CD4-positive, alpha-beta memory T cell (primary cell): ENCODE results near the gene KCNH2. TPM values are rescaled to one million over a fixed set of nuclear protein-coding genes. Genes with fewer than 3 reads are reported as not detected.

Source experiments
- CTCF ChIA-PET: fragments of 350-600 bp; sonication (Branson Sonifier 250); formaldehyde crosslinking; loops from one replicate; lab custom pipeline; 2021; ENCODE audit warnings: inconsistent platforms; ENCODE audit not compliant: partially characterized antibody; lab: Charles Lee
- POLR2A ChIA-PET: fragments of 350-600 bp; sonication (Branson Sonifier 250); formaldehyde crosslinking; loops from one replicate; lab custom pipeline; 2021; ENCODE audit not compliant: partially characterized antibody; lab: Charles Lee
- DNase-seq, 5 donors: peaks; one replicate each; pipeline versions ENCODE4 v3.0.0 to v3.0.0-alpha.2; 2020 to 2022; ENCODE audit warnings: mixed read lengths in 1 of 5
- H3K27ac ChIP-seq: one replicate; pipeline ENCODE4 v1.7.0; 2013; ENCODE audit warnings: low read depth, low read length
- H3K27me3 ChIP-seq: 2 replicates; pipeline ENCODE4 v1.7.0; 2013; ENCODE audit warnings: mild to moderate bottlenecking, low read length, moderate library complexity; ENCODE audit not compliant: insufficient read depth
- H3K36me3 ChIP-seq: 2 replicates; pipeline ENCODE4 v1.7.0; 2013; ENCODE audit warnings: mild to moderate bottlenecking, low read length, moderate library complexity; ENCODE audit not compliant: insufficient read depth
- H3K4me1 ChIP-seq: 2 replicates; pipeline ENCODE4 v1.7.0; 2013; ENCODE audit warnings: mild to moderate bottlenecking, low read length, moderate library complexity; ENCODE audit not compliant: insufficient read depth
- H3K4me3 ChIP-seq, 2 donors: one replicate each; pipeline ENCODE4 v1.7.0; 2013; ENCODE audit warnings: low read length in 2 of 2, mild to moderate bottlenecking in 1 of 2
- H3K9me3 ChIP-seq, 2 donors: one replicate each; pipeline ENCODE4 v1.7.0; 2013; ENCODE audit warnings: low read length in 2 of 2, control low read depth in 1 of 2; ENCODE audit not compliant: control insufficient read depth in 1 of 2
- H3K27ac Mint-ChIP-seq, 7 donors: one replicate each; pipeline ENCODE4 v1.8.0; 2020 to 2021; ENCODE audit warnings: mixed read lengths in 7 of 7, mild to moderate bottlenecking in 6 of 7, inconsistent platforms in 3 of 7, moderate library complexity in 3 of 7
- H3K27me3 Mint-ChIP-seq, 2 donors: one replicate each; pipeline ENCODE4 v1.8.0; 2020 to 2021; ENCODE audit warnings: mixed read lengths in 2 of 2
- H3K36me3 Mint-ChIP-seq, 2 donors: one replicate each; pipeline ENCODE4 v1.8.0; 2020 to 2021; ENCODE audit warnings: mixed read lengths in 2 of 2, inconsistent platforms in 1 of 2, mild to moderate bottlenecking in 1 of 2
- H3K4me1 Mint-ChIP-seq, 4 donors: one replicate each; pipeline ENCODE4 v1.8.0; 2020 to 2021; ENCODE audit warnings: mixed read lengths in 4 of 4, mild to moderate bottlenecking in 1 of 4
- H3K4me3 Mint-ChIP-seq, 8 donors: one replicate each; pipeline ENCODE4 v1.8.0; 2020 to 2021; ENCODE audit warnings: mixed read lengths in 8 of 8, mild to moderate bottlenecking in 7 of 8, moderate library complexity in 6 of 8, inconsistent platforms in 3 of 8
- H3K9me3 Mint-ChIP-seq, 8 donors: one replicate each; pipeline ENCODE4 v1.8.0; 2020 to 2021; ENCODE audit warnings: mixed read lengths in 8 of 8, mild to moderate bottlenecking in 5 of 8, inconsistent platforms in 3 of 8, moderate library complexity in 1 of 8
- intact Hi-C: fragments of 100-400 bp; cut with micrococcal nuclease; formaldehyde crosslinking; loops from one replicate; pipeline ENCODE4 v1.15.1; 2023
- polyA plus RNA-seq, 2 donors: library from polyadenylated mRNA; unstranded; fragments of 300-500 nt; fragmentation: Illumina TruSeq; gene quantifications; one replicate each; pipeline ENCODE4 v1.2.3, GENCODE V29; 2021
- total RNA-seq, 2 experiments: library from RNA; stranded (reverse); gene quantifications; one replicate each; pipeline ENCODE4 v1.2.3, GENCODE V29; 2021

Gene KCNH2
- total and polyA plus RNA-seq, 4 experiments from 2014 or later, result 1.8 to 2.6 (median 2.4) TPM

DNA sequence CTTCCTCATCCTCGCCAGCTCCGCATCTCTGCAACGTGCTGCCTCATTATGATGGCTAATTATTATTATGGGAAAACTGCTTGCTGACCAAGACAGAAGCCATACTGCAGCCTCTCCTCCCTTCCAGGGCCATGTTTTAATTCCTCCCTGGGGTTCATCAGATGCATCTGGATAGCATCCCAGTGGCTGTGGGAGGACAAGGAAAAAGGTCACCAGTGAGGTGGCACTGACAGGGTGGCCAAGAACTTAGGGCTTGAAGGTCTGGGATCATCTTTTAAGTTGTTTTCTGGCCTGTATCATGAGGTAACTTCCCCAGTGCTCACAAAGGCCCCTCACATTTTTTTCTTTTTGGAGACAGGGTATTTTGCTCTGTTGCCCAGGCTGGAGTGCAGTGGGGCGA lies 39.6 kb downstream of the KCNH2 start:
- no peaks in the 10 kb centered on the region for H3K27me3 ChIP-seq
- Mint-ChIP-seq H3K27me3 (no peaks in the 10 kb centered on the region), H3K4me3 (peak overlapping the region in 7 of 8 donors; percentile 46 to 85 (median 79)), H3K4me1 (peaks cover 27 to 66% (median 46%) of the 10 kb centered on the region in 4 donors), H3K27ac (peak overlapping the region in 5 of 7 donors; percentile 1 to 82 (median 68)), H3K9me3 (peaks cover 0 to 2% (median 0%) of the 10 kb centered on the region in 8 donors), H3K36me3 (no peaks in the 10 kb centered on the region)
- DNase-seq, result no peak
- H3K9me3 ChIP-seq, result no peaks in the 10 kb centered on the region
- intact Hi-C loops, result loop anchor here (1.0 kb wide), 1 partner anchor 40 kb away; no protein-coding TSS in a partner anchor
- ChIA-PET CTCF (interaction anchor here (1.2 to 4.4 kb wide), 6 partner anchors 11 to 230 kb away, joined by 3 to 16 read pairs (median 6); no protein-coding TSS in a partner anchor), POLR2A (interaction anchor here (0.9 to 1.3 kb wide), 2 partner anchors 35 to 142 kb away, joined by 3 read pairs; partner anchors contain the start of gene FASTK)
- peaks cover 44% of the 10 kb centered on the region for H3K4me1 ChIP-seq
- H3K4me3 ChIP-seq, result peak overlapping the region in 1 of 2 donors; percentile 33
- H3K36me3 ChIP-seq, result no peaks in the 10 kb centered on the region
- H3K27ac ChIP-seq, result no peak overlapping the region

DNA sequence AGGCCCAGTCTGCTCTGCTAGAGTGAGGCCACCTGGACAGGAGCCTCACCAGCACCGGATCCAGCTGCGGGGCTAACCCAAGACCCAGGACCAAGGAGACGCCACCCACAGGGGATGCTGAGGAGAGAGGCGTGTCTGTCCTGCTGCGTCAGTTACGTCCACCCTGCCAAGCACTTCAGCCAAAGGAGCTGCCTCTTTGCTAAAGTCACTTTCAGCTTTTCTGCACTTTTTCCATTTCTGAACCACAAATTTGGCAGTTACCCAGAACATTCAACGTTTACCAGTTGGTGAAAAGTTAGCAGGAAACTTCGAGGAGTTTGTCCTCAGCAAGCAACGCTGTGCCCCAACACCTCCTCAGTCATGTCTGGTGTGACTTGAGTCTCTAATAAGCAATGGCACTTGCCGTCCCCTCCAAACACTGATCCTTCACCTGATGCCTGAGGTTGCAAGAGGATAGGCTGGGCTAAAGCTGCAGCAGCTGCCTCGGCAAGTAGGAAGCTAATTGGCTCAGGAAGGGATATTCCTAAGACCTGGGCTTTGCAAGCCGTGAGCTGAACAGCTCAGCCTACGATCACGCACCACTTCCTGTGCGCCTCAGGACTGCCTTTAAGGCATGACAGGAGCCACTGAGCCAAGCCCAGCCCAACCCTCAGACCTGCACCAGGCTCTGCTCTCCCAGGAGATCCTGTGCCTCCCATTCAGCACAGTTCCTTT lies 40.1 kb downstream of the KCNH2 start:
- H3K36me3 ChIP-seq, result no peaks in the 10 kb centered on the region
- Mint-ChIP-seq H3K27ac (peak overlapping the region; percentile 1 to 88 (median 68)), H3K27me3 (no peaks in the 10 kb centered on the region), H3K9me3 (peaks cover 0 to 3% (median 0%) of the 10 kb centered on the region in 8 donors), H3K36me3 (no peaks in the 10 kb centered on the region), H3K4me1 (peaks cover 26 to 60% (median 42%) of the 10 kb centered on the region in 4 donors), H3K4me3 (peak overlapping the region; percentile 63 to 85 (median 78))
- H3K27me3 ChIP-seq, result no peaks in the 10 kb centered on the region
- DNase-seq, result peak; percentile 29 to 47 (median 34)
- ChIA-PET CTCF (interaction anchor here (0.6 to 4.4 kb wide), 9 partner anchors 12 to 231 kb away, joined by 3 to 16 read pairs (median 5); no protein-coding TSS in a partner anchor), POLR2A (interaction anchor here (0.9 to 1.3 kb wide), 3 partner anchors 36 to 143 kb away, joined by 3 read pairs; partner anchors contain the start of gene FASTK)
- no peaks in the 10 kb centered on the region for H3K9me3 ChIP-seq
- no peak overlapping the region for H3K27ac ChIP-seq
- peak overlapping the region in 1 of 2 donors; percentile 33 for H3K4me3 ChIP-seq
- intact Hi-C loops, result loop anchor here (1.0 kb wide), 1 partner anchor 40 kb away; no protein-coding TSS in a partner anchor
- H3K4me1 ChIP-seq, result peaks cover 43% of the 10 kb centered on the region

DNA sequence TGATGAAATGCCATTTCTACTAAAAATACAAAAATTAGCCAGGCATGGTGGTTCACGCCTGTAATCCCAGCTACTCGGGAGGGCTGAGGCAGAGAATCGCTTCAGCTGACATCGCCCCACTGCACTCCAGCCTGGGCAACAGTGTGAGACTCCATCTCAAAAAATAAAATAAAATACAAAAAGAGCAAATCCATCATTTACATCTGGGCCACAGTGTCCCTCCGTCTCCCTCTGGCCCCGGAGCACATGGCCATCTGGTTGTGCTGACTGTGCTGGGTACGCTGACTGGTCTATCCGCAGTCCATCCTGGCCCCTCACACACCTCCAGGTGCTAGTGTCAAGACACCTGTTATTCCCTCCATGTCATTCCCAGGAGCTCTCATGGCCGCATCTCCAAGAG lies 42.1 kb downstream of the KCNH2 start:
- Mint-ChIP-seq H3K36me3 (no peaks in the 10 kb centered on the region), H3K27ac (no peak overlapping the region), H3K27me3 (no peaks in the 10 kb centered on the region), H3K4me3 (peak overlapping the region in 1 of 8 donors; percentile 20), H3K9me3 (peaks cover 0 to 3% (median 0%) of the 10 kb centered on the region in 8 donors), H3K4me1 (peaks cover 17 to 50% (median 28%) of the 10 kb centered on the region in 4 donors)
- intact Hi-C loops, result no loop called here
- no peak for DNase-seq
- Histone ChIP-seq H3K27me3 (no peaks in the 10 kb centered on the region), H3K4me3 (no peak overlapping the region), H3K9me3 (no peaks in the 10 kb centered on the region), H3K36me3 (no peaks in the 10 kb centered on the region), H3K27ac (no peak overlapping the region), H3K4me1 (peaks cover 29% of the 10 kb centered on the region)
- ChIA-PET CTCF (interaction anchor here (2.6 kb wide), 1 partner anchor 27 kb away, joined by 8 read pairs; no protein-coding TSS in a partner anchor), POLR2A (no interaction called here)

DNA sequence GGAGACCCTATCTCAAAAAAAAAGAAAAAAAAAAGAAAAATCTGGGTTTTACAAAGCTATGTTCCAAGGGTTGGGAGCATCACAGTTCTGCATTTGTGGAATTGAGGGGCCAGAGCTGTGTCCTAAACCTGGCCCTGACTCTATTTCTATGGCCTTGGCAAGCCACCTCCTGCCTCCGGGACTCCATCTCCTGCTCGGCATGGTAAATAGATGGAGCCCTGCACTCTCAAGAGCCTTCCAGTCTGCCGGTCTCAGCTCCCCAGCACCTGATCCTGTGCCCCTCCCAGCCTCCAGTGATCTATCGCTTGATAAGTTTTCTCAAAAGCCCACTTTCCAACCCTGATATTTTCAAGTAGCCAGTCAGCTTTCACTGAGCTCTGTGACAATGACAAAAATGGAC lies 43.0 kb downstream of the KCNH2 start:
- peak overlapping the region in 1 of 7 donors; percentile 74 for H3K27ac Mint-ChIP-seq
- H3K4me3 Mint-ChIP-seq, result no peak overlapping the region
- CTCF ChIA-PET, result interaction anchor here (0.8 to 1.1 kb wide), 2 partner anchors 9 to 28 kb away, joined by 3 to 4 read pairs; no protein-coding TSS in a partner anchor
- no peak for DNase-seq
- Histone ChIP-seq H3K36me3 (no peaks in the 10 kb centered on the region), H3K9me3 (no peaks in the 10 kb centered on the region), H3K4me1 (peaks cover 32% of the 10 kb centered on the region), H3K27ac (no peak overlapping the region), H3K27me3 (no peaks in the 10 kb centered on the region), H3K4me3 (no peak overlapping the region)
- H3K9me3 Mint-ChIP-seq, result peaks cover 0 to 3% (median 0%) of the 10 kb centered on the region in 8 donors
- intact Hi-C loops, result no loop called here
- H3K4me1 Mint-ChIP-seq, result peaks cover 18 to 48% (median 26%) of the 10 kb centered on the region in 4 donors
- H3K36me3 Mint-ChIP-seq, result no peaks in the 10 kb centered on the region
- no peaks in the 10 kb centered on the region for H3K27me3 Mint-ChIP-seq
- POLR2A ChIA-PET, result no interaction called here

DNA sequence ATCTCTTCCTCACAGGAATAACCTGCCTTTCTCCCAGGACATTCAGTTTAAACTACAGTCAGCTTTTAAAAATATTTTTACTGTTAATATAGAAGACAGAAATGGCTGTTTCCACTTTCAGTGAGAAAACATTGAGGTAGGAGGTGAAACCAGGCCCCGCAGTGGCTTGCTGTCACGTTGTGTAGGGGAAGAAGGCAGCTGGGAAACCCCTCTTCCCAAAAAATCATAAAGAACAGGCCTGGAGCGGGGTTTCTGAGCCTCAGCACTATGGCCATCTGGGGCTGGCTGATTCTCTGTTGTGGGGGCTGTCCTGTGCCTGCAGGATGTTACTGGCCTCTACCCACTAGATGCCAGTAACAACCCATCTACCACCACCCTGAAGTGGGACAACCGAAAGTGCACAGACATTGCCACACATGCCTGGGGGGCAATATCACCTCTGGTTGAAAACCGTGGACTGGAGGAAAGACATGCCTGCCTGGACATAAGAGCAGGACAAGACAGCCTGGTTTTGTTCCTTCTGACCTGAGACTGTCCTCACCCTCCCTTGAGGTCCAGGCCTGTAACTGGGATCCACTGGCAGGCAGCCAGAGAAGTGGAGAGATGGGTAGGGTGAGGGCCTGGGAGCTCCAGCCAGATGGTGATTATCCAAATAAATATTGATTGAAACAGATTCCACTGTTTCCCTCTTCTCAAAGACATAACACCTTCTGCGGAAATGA lies 43.9 kb downstream of the KCNH2 start:
- Mint-ChIP-seq H3K27ac (peak overlapping the region in 1 of 7 donors; percentile 56), H3K36me3 (no peaks in the 10 kb centered on the region), H3K27me3 (no peaks in the 10 kb centered on the region), H3K4me3 (no peak overlapping the region), H3K4me1 (peaks cover 17 to 44% (median 22%) of the 10 kb centered on the region in 4 donors), H3K9me3 (peaks cover 0 to 2% (median 0%) of the 10 kb centered on the region in 8 donors)
- intact Hi-C loops, result no loop called here
- ChIA-PET CTCF (interaction anchor here (1.1 kb wide), 1 partner anchor 29 kb away, joined by 4 read pairs; no protein-coding TSS in a partner anchor), POLR2A (no interaction called here)
- Histone ChIP-seq H3K9me3 (no peaks in the 10 kb centered on the region), H3K27ac (no peak overlapping the region), H3K4me1 (peaks cover 29% of the 10 kb centered on the region), H3K36me3 (no peaks in the 10 kb centered on the region), H3K27me3 (no peaks in the 10 kb centered on the region), H3K4me3 (no peak overlapping the region)
- no peak for DNase-seq

DNA sequence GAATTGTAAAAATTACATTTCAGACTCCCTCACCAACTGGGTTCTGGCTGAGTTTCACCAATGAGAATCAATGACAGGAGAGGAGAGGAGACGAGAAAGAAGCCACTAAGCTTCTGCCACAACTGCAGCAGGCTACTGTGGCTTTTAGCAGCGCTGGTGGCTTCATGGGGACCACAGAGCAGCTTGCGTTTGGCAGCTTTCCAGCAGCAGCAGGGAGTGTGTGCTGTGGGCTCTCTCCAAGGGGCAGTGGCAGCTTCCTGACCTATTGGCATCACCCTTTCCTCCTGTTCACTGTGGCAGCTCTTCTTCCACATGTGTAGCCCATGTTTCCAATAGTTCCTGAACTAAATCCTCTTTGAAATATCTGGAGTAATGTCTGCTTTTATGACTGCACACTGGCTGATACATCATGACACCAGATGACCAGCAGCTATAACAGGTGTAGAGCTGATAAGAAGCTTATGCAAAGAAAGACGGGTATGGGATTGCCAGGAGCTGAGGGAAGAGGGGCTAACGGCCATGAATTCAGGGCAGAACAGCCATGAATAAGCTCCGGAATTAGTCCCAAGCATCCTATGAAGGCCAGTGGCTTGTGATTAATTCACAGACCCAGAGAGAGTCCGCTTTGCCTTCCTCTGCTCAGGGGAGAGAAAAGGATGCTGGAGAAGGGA lies 46.8 kb downstream of the KCNH2 start:
- Histone ChIP-seq H3K9me3 (no peaks in the 10 kb centered on the region), H3K4me3 (no peak overlapping the region), H3K27ac (no peak overlapping the region), H3K4me1 (peaks cover 7% of the 10 kb centered on the region), H3K36me3 (no peaks in the 10 kb centered on the region), H3K27me3 (no peaks in the 10 kb centered on the region)
- Mint-ChIP-seq H3K27me3 (no peaks in the 10 kb centered on the region), H3K4me3 (peak overlapping the region in 1 of 8 donors; percentile 41), H3K27ac (no peak overlapping the region), H3K9me3 (peaks cover 0 to 2% (median 0%) of the 10 kb centered on the region in 8 donors), H3K36me3 (no peaks in the 10 kb centered on the region), H3K4me1 (peaks cover 0 to 18% (median 5%) of the 10 kb centered on the region in 4 donors)
- peak in 3 of 5 donors; percentile 25 to 39 (median 38) for DNase-seq
- POLR2A ChIA-PET, result interaction anchor here (1.5 kb wide), 1 partner anchor 11 kb away, joined by 4 read pairs; no protein-coding TSS in a partner anchor
- CTCF ChIA-PET, result interaction anchor here (1.2 to 2.0 kb wide), 4 partner anchors 11 to 54 kb away, joined by 3 to 9 read pairs (median 4); no protein-coding TSS in a partner anchor
- intact Hi-C loops, result no loop called here
